Measurements from ENCODE around the gene MAP2. TPM values are rescaled to one million over a fixed set of nuclear protein-coding genes. Genes with fewer than 3 reads are reported as not detected.
A peak's percentile ranks its signal among the peaks of the same experiment; 100 is the strongest.

Gene MAP2
- total RNA-seq, 1 donor from 2014 or later, result 6.4 TPM

DNA sequence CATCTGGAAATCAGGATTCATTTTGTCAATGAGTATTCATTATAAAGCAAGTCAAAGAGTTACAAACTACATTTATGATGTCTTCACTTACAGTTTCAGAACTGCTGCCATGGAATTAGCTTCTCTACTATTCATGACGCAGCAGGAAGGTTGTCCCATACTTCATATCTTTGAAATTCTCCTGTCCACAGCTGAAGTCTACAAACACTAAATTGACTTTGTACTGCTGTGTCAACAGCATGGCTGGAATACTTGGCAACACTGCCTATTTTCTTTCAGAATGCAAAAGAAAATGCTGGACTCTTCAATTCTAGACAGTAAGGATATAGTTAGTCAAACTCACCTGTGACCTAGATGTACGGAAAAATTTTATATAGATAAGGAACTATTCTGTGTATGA lies 303.2 kb downstream of the MAP2 start:
- no peak for ATAC-seq

DNA sequence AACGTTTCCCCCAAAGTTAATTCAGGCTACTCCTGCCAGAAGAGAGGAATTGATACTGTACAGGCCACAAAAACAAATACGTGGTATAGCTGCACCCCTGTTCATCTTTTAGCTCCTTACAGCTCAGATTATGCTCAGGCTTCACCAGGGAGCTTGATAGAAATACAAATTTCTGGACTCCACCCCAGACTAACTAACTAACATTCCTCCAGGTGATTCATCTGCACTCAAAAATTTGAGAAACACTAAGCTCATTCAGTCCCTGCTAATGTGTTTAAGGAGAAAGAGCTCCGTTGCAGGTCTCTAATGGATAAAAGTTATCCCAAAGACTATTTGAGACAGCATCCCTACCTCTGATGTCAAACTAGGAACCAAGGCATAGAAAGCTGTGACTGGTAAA lies 311.0 kb downstream of the MAP2 start:
- no peak for ATAC-seq

DNA sequence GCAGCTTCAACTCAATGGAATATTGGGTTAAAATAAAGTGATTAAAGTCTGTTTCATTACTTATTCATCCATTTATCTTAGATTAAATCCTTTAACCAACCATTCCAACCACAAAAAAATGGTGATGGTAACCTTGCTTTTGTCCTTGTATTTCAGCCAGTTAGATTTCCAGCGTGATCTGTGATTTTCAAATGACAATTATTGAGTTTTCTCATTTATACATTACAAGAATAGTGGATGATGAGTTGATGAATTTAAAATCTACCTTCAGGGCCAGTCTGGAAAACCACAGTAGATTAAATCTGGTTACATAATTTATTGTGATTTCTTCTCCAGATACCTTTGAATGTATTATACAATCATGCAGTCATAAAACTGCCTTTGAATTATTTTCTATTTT lies 318.1 kb downstream of the MAP2 start:
- ATAC-seq, result no peak

DNA sequence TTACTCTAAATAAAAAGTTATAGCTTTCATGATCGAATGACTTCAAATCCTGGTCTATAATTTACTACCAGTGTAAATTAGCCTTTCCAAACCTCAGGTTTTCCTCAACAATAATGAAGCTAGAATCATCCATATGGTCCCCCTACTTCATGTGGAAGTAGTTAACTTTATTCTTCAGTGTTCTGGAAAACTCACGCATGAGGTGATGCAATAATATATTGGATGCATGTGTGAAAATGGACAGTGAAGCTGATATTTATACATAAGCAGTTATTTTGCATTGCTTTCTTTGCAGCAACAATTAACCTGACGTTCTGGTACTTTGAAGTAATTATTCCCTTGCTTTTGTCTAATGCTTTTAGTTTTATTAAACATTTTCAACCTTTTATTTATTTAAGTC lies 329.2 kb downstream of the MAP2 start:
- no peak for ATAC-seq

DNA sequence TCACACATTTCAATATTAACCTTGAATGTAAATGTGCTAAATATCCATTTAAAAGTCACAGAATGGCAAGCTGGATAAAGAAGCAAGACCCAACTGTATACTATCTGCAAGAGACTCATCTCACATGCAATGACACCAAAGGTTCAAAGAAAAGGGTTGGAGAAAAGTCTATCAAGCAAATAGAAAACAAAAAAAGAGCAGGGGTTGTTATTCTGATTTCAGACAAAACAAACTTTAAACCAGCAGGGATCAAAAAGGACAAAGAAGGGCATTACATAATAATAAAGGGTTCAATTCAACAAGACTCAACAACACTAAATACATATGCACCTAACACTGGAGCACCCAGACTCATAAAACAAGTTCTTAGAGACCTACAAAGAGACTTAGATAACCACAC lies 333.3 kb downstream of the MAP2 start:
- ATAC-seq, result no peak

DNA sequence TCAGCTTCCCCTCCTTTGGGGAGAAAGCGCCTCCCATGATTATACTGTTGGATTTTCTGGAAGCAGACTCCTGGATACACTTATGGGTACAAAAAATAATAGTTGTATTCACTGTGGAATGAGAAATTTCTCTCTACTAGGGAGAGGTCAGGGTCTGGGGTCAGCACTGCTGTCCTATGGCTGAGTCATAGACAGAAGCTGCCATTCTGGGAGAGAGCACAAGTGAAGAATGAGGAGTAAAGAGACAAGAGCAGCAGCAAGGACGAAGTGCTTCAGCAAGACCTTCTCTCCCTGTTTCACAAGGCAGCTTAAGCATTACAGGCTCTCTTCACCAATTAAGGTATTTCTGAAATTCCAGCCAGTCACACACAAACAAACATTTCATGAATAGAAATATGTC lies 337.7 kb downstream of the MAP2 start:
- ATAC-seq, result no peak

DNA sequence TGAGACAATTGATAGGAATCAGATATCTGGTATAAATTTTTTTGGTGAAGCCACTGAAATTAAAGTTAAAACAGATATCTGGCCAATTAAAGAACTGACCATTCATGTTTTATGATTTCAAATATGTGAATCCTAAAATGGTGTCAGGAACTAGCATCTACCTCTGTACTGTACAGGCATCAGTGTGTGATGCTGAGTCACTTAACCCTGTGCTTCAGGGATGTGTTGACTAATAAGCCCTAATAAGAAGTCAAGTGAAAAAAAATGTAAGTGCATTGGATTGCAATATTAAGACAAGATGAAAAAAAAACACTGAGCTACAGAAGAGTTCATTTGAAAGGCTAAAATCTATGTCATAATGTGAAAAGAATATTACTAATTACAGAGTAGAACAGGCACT lies 338.7 kb downstream of the MAP2 start:
- no peak for ATAC-seq

DNA sequence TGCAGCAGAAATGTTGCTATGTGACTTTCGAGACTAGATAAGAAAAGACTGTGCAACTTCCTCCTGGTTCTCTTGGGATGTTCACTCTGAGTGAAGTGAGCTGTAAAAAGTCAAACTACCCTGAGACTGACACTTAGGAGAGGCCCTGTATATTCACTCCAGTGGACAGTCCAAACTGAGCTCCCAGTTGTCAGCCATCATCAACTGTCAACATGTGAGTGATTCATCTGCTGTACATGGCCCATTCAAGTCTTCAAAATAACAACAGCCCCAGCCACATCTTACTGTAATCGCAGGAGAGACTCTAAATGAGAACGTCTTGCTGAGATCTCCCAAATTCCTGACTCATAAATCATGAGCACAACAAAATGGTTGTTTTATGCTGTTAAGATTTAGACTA lies 339.3 kb downstream of the MAP2 start:
- no peak for ATAC-seq

DNA sequence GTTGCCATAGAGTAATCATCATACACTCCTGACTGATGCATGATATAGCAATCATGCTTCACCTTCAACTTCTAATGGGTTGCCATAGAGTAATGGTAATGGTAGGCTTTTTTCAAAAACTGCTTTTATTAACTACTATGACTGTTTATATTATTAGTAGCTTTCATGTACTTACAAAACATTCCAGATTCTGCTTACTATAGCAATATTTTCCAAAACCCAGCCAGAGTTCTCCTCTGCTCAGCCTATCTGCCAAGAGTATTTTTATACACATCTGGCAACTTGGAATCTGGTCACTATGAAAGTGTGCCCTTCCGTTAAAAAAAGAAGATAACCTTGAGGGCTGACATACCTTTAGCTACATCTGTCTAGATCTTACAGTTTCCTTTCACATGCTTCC lies 342.8 kb downstream of the MAP2 start:
- ATAC-seq, result no peak

DNA sequence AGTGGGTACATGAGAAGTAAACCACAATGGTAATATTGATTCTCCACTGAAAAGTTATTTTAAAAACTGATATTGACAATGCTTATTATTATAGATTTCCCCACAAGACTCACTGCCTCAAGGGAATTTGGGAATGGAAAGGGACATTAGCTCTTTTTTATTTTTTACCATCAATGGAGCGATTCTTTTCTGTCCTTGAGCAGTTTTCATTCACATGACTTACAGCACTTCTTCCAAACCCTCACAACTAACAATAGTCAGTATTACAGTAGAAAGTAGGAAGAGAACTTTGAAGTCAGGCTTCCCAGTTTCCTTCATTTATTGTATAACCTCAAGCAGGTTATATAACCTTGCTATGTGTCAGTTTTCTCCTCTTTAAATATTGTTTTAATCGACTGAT lies 343.5 kb downstream of the MAP2 start:
- no peak for ATAC-seq

DNA sequence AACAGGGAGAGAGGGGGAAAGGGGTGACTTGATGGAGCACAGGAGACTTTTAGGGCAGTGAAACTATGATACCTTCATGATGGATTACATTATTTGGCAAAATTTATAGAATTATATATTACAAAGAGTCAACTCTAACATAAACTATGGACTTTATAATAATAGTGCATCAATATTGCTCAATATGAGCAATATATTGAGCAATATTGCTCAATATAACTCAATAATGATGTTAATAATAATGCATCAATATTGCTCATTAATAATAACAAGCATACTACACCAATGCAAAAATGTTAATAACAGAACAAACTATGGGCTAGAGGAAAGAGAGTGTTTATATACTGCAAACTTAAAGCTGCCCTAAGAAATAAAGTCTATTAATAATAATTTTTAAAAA lies 344.7 kb downstream of the MAP2 start:
- no peak for ATAC-seq

DNA sequence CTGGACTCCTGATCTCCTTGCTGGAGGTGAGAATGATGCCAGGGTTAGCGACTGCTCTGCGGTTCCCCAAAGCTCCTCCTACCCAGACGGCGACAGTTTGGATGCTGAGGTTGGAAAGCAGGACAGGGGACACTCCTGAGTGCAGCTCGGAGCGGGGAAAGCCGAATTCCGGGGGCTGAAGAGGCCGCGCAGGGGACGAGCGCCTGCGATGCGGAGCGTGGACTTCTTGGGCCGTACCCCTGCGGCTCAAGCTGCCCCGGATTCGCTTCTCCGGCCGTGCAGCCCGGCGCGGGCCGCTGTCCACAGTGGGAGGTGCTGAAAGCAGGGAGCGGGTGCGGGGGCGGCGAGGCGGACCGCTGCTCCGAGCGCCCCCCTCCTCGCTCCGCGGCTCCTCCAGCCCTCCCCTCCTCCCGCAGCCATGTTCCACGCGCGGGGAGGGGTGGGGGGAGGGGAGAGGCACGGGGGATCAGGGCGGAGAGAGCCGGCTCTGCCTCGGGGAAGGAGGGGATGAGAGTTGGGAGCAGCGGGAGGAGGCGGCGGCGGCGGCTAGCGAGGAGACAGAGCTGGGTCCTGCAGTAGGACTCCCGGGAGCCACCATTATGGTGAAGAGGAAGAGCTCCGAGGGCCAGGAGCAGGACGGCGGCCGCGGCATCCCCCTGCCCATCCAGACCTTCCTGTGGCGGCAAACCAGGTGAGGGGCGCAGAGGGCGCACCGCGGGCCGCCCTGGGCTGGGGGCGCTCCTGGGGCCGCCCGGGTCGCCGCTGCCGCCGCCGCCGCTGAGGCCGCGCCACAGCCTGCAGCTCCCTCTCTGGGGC lies 347.8 kb downstream of the MAP2 start, which contains the start of gene UNC80:
Gene UNC80 (plus strand): TSS at position 359 of the 816 bp plus-strand sequence. CDS start 241 bp downstream, at position 600.
- peak; percentile 77 for ATAC-seq

DNA sequence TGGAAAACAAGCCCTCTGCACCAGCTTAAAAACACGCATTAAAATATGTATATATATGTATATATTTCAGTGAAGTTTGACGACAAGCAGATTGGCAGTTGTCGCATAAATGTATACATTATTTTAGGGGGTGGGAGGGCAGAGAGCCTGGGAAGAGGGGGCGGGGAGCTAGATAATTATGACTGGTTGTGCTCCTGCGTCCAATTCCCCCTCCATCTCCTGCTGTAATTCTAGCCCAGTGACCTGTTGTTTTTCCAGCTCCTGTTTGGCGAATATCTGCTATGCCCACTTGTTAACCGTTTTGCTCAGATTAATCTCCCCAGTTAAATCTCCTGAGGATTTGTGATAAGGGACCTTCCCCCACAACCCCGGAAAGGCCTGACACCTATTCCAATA lies 348.4 kb downstream of the MAP2 start:
- ATAC-seq, result no peak

DNA sequence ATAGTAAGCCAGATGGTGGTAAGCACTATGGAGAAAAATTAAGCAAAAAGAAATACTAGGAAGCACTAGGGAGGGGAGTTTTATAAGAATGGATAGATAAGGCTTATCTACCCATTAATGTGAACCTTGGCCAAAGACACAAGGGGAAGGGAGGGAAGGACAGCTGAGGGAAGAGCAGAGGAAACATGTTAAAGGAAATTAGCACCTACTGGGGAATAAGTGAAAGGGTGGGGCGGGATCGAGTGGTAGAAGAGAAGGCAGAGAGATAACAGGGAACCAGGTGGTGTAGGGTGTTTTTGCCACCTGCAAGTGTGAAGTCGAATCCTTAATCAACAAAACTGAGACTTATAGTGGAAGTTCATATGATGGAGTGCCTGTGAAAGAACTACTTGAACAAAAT lies 349.5 kb downstream of the MAP2 start:
- ATAC-seq, result no peak
